GM18861 (cell line): Measurements from ENCODE around the gene LAP3.
"Not testable (repeated sequence)": the region's sequence is repeated elsewhere in the genome, so short reads cannot be mapped to it uniquely, and the experiment has no call there.

Source experiments
- ATAC-seq: cut with Tn5 transposase; IDR thresholded peaks from one replicate; pipeline ENCODE4 v1.9.1; 2021; ENCODE audit not compliant: unreplicated experiment

Gene LAP3

DNA sequence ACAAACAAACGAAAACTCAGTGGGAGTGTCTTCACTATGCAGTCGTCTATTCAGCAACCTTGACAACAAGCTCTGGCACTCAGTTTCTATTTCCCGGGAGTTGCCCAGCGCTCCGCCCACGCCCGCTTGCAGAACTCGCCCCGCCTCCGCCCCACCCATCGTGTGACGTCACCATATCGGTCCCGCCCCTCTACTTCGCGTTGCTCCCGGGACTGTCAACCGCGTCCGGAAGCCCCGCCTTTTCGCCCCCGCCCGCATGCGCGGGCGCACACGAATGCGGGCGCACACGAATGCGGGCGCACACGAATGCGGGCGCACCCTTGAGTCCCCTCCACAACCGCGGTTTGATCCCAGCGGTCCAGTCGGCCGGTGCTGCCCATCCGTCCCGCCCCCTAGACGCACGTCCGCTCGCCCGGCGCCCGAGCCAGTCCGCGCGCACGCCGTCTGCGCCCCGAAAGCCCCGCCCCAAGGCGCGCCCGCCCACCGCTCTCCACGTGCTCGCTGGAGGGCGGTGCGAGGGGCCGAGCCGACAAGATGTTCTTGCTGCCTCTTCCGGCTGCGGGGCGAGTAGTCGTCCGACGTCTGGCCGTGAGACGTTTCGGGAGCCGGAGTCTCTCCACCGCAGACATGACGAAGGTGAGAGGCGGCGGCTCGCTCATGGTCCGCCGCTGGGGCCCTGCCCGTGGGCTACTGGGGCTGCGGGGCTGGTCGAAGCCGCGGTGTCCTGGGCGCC lies at the start of gene LAP3:
TSS of gene LAP3 (plus strand) at position 267 of the 733 bp plus-strand sequence. CDS start at position 535, 268 bp downstream.
- ATAC-seq: peak; percentile 81

DNA sequence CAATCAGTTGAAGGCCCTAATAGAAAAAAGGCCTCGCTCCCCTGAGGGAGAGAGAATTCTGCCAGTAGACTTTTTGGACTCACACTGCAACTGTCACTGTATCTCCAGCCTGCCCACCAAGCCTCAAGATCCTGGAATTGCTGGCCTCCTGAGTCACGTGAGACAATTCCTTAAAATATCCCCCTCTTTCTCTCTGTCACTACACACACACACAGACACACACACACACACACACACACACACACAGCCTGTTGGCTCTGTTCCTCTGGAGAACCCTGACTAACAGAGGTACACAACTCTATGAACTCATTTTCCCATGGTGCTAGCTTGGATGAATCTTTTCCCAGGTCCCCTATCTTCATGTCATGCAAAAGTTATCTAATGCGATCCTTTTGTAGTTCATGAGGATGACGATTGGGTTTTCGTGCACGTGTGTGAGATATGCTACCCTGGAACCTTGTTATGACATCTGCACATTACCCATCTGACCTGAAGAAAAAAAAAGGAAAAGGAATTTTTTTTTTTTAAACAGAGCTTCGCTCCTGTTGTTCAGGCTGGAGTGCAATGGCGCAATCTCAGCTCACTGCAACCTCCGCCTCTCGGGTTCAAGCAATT lies 48.3 kb upstream of the LAP3 start:
- ATAC-seq: no peak

DNA sequence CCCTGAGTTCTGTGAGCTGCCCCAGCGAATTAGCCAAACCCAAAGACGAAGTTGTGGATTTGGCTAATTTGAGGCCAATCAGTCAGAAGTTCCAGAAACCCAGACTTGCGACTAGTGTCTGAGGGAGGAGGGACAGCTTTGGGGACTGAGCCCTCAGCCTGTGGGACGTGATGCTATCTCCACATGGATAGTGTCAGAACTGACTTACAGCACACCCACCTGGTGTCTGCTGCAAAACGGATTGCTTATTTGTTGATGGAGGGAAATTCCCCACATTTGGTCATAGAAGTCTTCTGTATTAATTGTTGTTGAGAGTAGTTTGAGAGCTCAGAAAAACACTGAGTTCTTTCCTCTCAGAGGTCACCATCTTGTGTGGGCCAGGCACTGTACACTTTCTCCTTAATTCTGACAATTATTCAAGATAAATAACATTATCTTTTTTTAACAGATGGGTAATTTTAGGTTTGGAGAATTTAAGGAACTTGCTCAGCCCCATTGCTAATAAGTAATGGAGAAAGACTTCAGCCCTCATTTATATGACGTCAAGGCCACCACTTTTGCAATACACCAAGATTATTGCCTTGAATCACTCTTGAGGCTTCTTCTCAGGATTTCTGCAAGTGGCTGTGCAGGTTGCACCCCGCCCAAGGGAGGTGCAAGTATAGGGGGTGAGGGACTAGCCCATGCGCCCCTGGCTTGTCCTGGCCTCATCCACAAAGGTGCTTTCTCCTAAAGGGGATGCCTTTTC lies 45.3 kb upstream of the LAP3 start:
- no peak for ATAC-seq

DNA sequence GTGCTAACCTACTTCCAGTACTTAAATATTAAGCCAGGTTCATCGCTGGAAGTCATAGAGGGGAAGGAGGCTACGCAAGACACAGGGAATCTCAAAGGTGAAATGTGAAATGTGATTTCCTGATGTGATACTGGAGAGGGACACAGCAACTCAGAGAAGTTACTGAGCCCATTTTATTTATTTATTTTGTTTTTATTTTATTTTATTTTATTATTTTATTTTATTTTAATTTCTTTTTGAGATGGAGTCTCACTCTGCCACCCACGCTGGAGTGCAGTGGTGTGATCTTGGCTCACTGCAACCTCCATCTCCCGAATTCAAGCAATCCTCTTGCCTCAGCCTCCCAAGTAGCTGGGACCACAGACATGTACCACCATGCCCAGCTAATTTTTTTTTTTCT lies 42.3 kb upstream of the LAP3 start:
- no peak for ATAC-seq

DNA sequence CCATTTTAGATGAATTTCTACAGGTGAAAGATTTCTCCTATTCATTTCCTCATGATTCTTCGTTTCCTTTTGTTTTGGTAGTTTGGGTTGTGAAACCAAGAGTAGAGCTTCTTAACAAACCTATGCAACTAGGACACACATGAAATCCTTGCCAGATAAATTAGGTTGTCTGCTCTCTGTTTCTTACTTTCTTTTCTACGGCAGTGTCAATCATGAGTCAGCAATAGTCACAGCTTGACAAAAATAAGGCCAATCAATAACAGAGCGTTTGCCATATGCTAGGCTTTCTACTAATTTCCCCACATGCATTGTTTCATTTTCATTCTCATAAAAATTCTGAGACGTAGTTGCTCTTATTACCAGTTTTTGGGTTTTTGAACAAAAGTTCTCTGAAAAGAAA lies 41.8 kb upstream of the LAP3 start:
- no peak for ATAC-seq

DNA sequence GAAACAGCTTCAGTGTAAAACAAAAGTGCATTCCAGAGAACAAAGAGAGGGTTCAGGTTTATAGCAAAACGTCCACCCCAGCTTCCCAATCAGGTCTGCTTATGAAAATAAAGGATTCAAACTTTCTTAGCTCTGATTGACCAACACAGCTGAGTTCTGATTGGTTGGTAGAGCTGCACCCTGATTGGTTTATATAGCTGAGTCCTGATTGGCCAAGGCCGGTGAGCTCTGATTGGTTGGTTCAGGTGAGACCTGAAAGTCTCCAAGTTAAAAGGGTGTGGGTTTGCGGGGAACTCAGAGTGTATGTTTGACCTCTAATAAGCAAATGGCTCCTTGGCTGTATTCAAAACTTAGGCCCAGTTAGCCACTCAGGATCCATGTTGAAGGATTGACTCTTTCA lies 41.1 kb upstream of the LAP3 start:
- no peak for ATAC-seq

DNA sequence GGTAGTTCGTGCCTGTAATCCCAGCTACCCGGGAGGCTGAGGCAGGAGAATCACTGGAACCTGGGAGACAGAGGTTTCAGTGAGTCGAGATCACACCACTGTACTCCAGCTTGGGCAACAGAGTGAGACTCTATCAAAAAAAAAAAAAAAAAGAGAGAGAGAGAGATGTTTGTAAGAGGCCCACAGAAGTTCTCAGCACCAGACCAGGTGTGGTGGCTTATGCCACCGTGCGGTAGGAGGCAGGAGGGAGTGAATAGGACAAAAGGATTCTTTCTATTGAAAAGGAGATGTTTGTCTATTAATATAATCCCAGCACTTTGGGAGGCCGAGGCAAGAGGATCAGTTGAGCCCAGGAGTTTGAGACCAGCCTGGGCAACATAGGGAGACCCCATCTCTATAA lies 39.9 kb upstream of the LAP3 start:
- ATAC-seq: not testable (repeated sequence)

DNA sequence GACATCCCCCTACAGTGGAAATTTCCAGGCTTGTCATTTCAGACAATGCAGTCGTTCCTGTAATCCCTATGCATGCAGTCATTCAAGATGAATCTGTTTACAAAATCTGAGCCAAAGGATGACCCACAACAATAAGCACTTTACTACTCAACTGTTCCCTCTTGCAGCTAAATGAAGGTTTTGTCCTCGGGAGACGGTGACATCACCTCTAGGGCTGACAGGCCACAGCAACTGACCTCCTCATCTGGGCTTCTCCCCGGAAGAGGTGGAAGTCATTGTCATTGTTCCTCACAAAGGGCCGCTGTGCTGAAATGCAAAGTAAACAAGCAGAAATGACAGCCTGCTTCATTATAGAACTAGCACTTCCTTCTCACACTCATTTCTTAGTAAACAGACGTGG lies 32.8 kb upstream of the LAP3 start:
- no peak for ATAC-seq

DNA sequence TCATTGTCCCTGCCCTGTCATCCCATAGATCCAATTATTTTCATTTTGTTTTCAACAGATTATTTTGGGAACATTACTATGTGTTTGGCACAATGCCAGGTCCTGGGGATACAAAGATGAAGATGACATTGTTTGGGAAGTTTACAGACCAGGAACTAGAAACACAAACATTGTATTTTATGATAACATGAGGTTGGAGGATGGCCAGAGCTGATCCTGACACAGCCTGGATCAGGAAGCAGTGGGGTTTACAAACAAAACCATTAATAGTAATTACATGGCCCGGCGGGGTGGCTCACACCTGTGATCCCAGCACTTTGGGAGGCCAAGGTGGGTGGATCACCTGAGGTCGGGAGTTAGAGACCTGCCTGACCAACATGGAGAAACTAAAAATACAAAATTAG lies 32.2 kb upstream of the LAP3 start:
- ATAC-seq: no peak

DNA sequence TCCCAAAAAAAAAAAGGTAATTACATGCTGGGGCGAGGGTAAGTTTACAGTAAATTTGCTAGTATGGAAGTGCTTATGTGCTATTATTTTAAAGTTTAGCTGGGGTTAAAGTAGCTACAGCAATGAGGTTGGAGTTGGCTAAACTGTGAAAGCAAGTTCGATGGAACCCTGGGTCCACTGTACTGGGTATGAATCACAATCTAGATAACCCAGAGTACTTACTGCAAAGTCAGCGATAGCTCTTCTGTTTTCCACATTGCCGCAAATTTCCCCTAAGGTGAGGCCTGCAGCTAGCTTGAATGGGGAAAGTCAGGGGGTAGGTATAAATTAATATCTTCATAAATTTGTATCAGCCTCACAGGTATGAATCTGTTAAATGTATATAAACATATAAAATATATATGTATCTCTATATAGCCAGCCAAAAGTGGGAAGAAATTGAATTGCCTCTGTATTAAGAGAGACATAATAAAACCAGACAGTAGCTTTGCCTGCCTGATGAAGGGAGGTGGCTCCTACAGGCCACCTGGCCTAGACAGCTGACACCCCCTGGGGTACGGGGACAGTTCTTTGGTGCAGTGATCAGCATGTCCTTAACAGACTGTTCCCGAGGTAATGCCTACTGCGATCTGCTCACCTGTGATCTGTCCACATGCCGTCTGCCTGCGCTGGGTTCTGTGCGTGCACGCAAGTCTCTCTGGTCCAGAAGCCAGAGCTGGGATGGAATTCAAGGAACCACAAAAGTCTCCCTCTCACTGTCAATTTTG lies 31.4 kb upstream of the LAP3 start:
- no peak for ATAC-seq

DNA sequence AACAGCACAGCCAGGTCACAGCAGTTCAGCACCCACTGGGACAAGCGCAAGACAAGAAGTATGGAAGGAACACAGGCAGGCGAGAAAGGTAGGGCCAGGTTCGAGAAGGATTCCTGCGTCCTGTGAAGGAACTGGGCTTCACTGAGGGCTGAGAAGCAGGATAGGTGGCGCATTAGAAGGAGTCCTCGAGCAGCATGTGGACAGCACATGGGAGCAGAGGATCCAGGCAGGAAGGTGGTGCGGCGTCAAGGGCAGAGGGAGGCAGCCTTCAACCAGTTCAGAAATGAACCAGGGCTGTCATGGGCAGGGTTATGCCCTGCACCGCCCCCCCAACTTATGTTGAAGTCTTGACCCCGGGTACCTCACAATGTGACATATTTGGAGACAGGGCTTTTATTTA lies 30.8 kb upstream of the LAP3 start:
- ATAC-seq: no peak

DNA sequence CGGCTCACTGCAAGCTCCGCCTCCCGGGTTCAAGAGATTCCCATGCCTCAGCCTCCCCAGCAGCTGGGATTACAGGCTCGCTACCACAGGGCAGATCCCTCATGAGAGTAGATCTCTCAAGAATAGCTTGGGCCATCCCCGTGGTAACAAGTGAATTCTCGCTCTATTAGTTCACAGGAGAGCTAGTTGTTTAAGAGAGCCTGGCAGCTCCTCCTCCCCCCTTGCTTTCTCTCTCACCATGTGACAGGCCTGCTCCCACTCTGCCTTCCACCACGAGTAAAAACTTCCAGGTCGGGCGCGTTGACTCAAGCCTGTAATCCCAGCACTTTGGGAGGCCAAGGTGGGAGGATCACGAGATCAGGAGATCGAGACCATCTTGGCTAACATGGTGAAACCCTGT lies 30.3 kb upstream of the LAP3 start:
- no peak for ATAC-seq

DNA sequence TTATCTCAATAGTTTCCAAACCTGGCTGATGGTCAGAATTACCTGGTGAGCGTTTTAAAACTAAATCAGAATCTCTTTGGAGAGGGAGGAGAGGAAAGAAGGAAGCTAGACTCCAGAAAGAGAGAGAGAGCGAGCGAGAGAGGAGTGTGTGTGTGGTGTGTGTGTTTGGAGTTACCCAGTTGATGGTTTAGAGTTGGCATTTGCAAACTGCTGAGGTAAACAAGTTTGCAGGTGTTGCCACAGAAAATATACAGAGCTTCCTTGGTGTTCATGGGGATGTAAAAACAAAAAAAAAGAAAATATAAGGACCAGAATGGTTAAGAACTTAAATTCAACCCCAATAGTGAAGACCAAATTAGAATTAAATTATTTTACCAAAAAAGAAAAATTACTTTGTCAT lies 26.4 kb upstream of the LAP3 start:
- no peak for ATAC-seq

DNA sequence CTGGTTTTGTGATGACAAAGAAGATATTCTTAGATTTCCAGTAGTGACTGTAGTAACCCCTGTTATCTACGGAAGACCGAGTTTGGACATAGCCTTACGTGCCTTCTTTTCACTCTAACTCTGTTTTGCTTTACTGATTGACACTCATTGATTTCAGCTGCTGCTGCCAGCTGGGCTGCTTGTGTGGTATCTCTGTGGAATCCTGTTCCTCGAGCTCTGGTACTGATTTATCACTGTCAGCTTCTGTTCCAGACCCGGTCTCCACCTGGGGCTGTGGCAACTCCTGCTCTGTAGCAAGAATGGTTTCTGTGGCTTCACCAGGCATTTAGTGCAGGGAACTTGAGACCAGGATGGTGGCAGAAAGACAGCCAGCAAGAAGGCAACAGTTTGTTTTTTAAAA lies 24.6 kb upstream of the LAP3 start:
- ATAC-seq: no peak

DNA sequence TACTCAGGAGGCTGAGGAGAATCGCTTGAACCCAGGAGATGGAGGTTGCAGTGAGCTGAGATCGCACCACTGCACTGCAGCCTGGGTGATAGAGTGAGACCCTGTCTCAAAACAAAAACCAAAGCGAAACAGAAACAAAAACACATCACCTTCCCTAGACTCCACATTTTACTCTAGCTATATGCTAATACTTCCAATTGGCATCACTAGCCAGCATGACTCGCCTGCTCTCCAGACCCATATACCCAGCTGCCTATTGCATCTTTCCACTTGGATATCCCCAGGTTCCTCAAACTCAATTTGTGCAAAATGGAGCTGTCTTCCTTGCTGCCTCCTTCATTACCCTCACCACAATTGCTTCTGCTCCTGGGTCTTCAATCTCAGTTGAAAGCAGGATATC lies 22.4 kb upstream of the LAP3 start:
- ATAC-seq: no peak

DNA sequence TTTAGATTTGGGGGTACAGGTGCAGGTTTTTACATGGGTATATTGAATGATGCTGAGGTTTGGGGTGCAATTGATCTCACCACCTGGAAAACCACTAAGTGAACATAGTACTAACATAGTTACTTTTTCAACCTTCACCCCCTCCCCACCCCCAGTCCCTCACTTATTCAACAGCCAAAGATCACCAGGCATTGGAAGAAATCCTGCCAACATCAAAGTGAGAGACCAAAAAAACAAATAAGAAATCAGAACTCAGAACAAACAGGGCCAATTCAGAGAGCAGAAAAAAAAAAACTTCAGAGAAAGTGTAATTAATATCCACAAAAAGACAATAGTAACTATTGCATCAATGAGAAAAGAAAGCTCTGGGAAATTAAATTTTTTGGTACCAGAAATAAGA lies 20.5 kb upstream of the LAP3 start:
- ATAC-seq: no peak

DNA sequence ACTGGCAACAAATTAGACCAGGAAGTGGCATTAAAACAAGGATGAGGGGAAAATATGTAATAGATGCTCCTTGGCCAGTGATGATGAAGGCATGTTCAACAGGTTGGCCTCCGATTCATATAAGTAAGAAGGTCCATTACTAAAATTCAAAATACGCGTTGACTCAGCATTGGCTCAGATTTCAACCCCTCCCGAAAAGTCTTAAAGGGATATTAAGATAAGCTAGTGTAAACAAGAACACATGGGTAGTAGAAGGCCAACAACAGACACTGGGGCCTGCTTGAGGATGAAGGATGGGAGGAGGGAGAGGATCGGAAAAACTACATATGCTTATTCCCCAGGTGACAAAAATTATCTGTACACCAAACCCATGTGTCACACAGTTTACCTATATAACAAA lies 19.1 kb upstream of the LAP3 start:
- no peak for ATAC-seq

DNA sequence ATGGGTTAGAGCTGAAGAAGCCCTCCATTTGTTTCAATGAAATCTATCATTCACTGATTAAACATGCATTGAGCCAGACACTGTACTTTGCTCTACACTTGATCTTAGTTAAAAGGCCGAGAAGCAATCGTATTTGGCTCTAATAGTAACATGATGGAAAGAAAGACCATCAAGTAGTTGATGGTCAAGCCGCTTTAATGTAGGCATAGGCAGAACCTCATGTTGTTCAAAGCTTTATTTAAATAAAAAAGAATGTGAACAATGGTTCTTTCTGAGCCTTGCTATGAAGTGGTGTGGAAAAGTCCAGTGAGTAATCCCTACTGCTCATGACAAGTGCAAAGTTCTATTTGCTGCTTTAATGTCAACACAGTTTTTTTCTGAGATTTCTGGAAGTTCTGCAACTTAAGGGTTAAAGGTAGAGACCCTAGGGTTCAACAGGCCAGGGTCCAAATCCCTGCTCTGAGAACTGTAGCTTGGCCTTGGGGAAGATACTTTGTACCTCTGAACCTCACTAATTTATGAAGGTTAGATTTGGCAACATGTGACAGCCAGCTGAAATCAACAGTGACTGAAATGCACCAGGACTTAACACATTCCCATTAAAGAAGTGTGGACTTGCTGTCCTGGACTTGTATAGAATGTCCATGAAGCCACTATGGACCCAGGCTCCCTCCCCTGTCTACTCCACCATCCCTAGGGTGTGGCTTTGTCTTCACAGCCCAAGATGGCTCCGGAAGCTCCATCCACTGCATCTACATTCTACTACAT lies 17.9 kb upstream of the LAP3 start:
- ATAC-seq: no peak

DNA sequence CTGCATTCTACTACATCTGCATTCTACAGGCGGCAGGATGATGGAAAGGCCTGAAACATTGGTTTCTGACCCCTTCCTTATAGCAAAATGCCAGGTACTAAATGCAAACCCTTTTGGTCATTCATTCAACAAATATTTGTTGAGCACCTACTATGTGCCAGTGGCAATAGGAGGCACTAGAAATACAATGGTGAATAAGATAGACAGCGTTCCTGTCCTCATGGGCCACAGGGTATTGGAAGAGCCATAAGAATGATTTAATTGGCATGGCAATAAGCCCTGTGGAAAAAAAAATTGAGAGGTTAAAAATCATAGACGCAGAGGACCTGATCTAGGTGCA lies 17.3 kb upstream of the LAP3 start:
- ATAC-seq: no peak

DNA sequence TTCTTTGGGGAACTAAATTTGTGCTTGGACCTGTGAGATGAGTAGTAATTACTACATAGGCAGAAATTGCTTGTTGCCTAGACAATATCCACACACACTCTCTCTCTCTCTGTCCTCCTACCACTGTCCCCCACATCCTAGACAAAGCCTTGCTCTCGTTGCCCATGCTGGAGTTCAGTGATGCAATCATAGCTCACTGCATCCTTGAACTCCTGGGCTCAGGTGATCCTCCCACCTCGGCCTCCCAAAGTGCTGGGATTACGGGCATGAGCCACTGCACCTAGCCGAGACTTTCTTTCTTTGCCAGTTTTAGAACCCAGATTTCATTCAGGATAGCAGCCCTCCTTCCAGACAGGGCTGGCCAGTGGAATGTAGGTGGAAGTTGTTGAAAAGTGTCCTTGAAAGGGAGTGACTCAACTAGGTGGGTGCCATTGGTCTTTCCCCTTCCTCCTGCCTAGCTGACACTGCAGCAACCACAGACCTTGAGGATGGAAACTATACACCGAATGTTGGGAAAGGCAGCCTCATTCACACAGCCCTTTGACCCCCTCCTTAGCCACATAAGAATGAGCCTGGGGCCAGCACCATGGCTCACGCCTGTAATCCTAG lies 16.8 kb upstream of the LAP3 start:
- ATAC-seq: no peak
